ENCODE data around the gene PTPRG.

DNA sequence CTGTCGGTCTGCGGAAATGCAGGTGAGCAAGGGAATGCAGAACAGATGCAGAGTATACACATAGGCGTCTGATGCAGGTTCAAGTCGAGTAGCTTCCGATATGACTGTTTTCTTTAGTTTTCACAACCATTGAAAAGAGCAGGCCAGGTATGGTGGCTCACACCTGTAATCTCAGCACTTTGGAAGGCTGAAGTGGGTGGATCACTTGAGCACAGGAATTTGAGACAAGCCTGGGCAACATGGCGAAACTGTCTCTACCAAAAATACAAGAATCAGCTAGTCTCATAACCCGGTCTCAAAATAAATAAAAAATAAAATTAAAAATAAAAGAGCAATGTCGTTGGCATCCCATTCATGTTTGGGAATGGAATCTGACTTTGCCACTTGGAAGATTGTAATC, 101.5 kb downstream of the PTPRG start:
- TF ChIP-seq, protein P1, sequence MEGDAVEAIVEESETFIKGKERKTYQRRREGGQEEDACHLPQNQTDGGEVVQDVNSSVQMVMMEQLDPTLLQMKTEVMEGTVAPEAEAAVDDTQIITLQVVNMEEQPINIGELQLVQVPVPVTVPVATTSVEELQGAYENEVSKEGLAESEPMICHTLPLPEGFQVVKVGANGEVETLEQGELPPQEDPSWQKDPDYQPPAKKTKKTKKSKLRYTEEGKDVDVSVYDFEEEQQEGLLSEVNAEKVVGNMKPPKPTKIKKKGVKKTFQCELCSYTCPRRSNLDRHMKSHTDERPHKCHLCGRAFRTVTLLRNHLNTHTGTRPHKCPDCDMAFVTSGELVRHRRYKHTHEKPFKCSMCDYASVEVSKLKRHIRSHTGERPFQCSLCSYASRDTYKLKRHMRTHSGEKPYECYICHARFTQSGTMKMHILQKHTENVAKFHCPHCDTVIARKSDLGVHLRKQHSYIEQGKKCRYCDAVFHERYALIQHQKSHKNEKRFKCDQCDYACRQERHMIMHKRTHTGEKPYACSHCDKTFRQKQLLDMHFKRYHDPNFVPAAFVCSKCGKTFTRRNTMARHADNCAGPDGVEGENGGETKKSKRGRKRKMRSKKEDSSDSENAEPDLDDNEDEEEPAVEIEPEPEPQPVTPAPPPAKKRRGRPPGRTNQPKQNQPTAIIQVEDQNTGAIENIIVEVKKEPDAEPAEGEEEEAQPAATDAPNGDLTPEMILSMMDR (conservative IDR thresholded peaks at IDR 0.05; ENCODE audit: low read length) = no peak
- no peak for TF ChIP-seq EZH2phosphoT487 (IDR thresholded peaks at IDR 0.05; ENCODE audit: borderline replicate concordance, low read depth, low read length)
